Measurements from ENCODE around the gene OS9. TPM values are rescaled to one million over a fixed set of nuclear protein-coding genes. Genes with fewer than 3 reads are reported as not detected.
A peak's percentile ranks its signal among the peaks of the same experiment; 100 is the strongest.

The OS9 gene
- total and polyA plus RNA-seq, 9 of the 15 experiments (the other 6 are each of a cell fraction or from before 2014, with no cell fraction given), result 4.6 to 105 (median 89.5) TPM

- TF ChIP-seq ZNF398 (CRISPR knock-in tag; IDR thresholded peaks at IDR 0.05) (no peak), POLR3A (IDR thresholded peaks at IDR 0.05; ENCODE audit: borderline replicate concordance, extremely low read depth, insufficient read depth, insufficient read length) (no peak), ZNF253 (CRISPR knock-in tag; conservative IDR thresholded peaks at IDR 0.05) (no peak), NCOA6 (IDR thresholded peaks at IDR 0.05) (no peak), CBX8 (IDR thresholded peaks at IDR 0.05; ENCODE audit: borderline replicate concordance, extremely low read depth, low read depth, low read length, poor library complexity, severe bottlenecking) (no peak), XRCC4 (IDR thresholded peaks at IDR 0.05; ENCODE audit: extremely low read depth, insufficient read depth, insufficient read length) (no peak), GABPA (tag; conservative IDR thresholded peaks at IDR 0.05; ENCODE audit: low read depth) (peak; percentile 91), GATA2 (CRISPR knock-in tag; IDR thresholded peaks at IDR 0.05) (no peak), TFAP4 (CRISPR knock-in tag; IDR thresholded peaks at IDR 0.05; ENCODE audit: borderline replicate concordance) (peak; percentile 64; the same call in 1 of the 2 replicates), ZHX1 (conservative IDR thresholded peaks at IDR 0.05; ENCODE audit: low read length) (no peak), DEAF1 (CRISPR knock-in tag; IDR thresholded peaks at IDR 0.05) (no peak), ARID2 (IDR thresholded peaks at IDR 0.05) (no peak), ZBTB49 (CRISPR knock-in tag; IDR thresholded peaks at IDR 0.05; ENCODE audit: borderline replicate concordance) (no peak), BRF2 (IDR thresholded peaks at IDR 0.05; ENCODE audit: borderline replicate concordance, insufficient read depth, insufficient read length) (no peak)
Measured at GRCh38 chr12:57744777-57745484, 51.0 kb downstream of the OS9 start, which contains the start of gene TSPAN31 (continued).
